ENCODE measurements around the gene OLR1. TPM values are rescaled to one million over a fixed set of nuclear protein-coding genes. Genes with fewer than 3 reads are reported as not detected.
A peak's percentile ranks its signal among the peaks of the same experiment; 100 is the strongest.

The OLR1 gene
- total and polyA plus RNA-seq, 2 of the 4 experiments (the other 2 are of a cell fraction), result 3.2 to 4.1 TPM

DNA sequence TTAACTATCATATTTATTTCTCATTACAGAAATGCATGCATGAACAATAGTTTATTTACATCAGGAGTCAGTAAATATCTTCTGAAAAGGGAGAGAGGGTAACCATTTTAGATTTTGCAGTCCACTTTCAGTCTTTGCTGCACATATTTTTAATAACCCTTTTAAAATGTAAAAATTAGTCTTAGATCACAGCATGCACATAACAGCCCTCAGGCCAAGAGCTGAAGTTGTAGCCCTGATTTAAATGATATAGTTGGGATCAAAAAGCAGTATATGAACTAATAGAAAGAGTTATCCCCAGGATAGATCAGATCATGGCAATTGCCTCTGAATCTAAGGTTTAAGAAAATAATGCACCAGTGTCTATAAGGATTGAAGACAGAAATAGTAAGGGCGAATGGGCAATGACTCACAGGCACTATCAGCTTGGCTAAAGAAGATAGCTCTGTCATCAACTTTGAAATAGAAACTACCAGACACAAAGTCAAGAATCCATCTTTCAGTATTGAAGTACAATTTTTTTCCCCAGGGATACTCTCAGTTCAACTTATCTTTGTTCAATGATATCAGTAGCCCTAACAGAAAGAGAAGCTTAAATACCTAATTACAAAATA is 28.8 kb downstream of the OLR1 start:
- no peaks in the 10 kb centered on the region for H4K20me1 ChIP-seq (ENCODE audit: insufficient read depth, low read length)
- H2BK120ac ChIP-seq (ENCODE audit: low read depth, low read length), result peak overlapping the region; percentile 59; the same call in 1 of the 2 replicates
- ChIA-PET CTCF (interaction anchor here (0.6 to 1.6 kb wide), 6 partner anchors 10 to 392 kb away, joined by 3 to 8 read pairs (median 4); partner anchors contain the start of gene CLEC12B), POLR2A (ENCODE audit: unreplicated experiment) (interaction anchor here (0.6 to 1.3 kb wide), 2 partner anchors 10 to 32 kb away, joined by 4 read pairs; no protein-coding TSS in a partner anchor)
- TF ChIP-seq RCOR1 (IDR thresholded peaks at IDR 0.05; ENCODE audit: insufficient replicate concordance, low read length) (no peak), FOS (IDR thresholded peaks at IDR 0.05; ENCODE audit: low read depth, low read length) (peak; percentile 35; the same call in 1 of the 2 replicates), NFE2L2 (IDR thresholded peaks at IDR 0.05; ENCODE audit: low read depth, low read length) (no peak)
- DNase-seq (peak; percentile 62), ATAC-seq (ENCODE audit: low read depth) (peak; percentile 77)
- H3K4me2 ChIP-seq (ENCODE audit: low read depth, low read length), result peak overlapping the region; percentile 77; the same call in 1 of the 2 replicates
- peak overlapping the region; percentile 52; the same call in 1 of the 2 replicates for H3K18ac ChIP-seq (ENCODE audit: low read depth, low read length)
- H3K4me3 ChIP-seq (ENCODE audit: insufficient read depth, low read depth, low read length), result no peak overlapping the region
- H3K27ac ChIP-seq (ENCODE audit: insufficient read depth, low read length), result no peak overlapping the region
- H2BK20ac ChIP-seq (ENCODE audit: low read depth, low read length), result peak overlapping the region; percentile 40; the same call in 1 of the 2 replicates
- no peak overlapping the region for H3K4ac ChIP-seq (ENCODE audit: low read depth, low read length)
- no peak overlapping the region for H4K8ac ChIP-seq (ENCODE audit: low read depth in 2 of 2, low read length in 2 of 2)
- no TSS peak for BruUV-seq (replicated peaks)
- H3K14ac ChIP-seq (replicated peaks; ENCODE audit: low read depth, low read length), result no peak overlapping the region
- H3K23ac ChIP-seq (ENCODE audit: low read depth, low read length), result no peak overlapping the region
- no peak overlapping the region for H2AK5ac ChIP-seq (ENCODE audit: low read depth, low read length)
- H3K36me3 ChIP-seq (ENCODE audit: control insufficient read depth, insufficient read depth, low read length), result no peaks in the 10 kb centered on the region
- H3K56ac ChIP-seq (ENCODE audit: extremely low read depth, insufficient read depth, low read length), result no peak overlapping the region
- no peak overlapping the region for H4K91ac ChIP-seq (ENCODE audit: insufficient read depth, low read depth, low read length)
- WGBS, 2 experiments (ENCODE audit: extremely low coverage in 2 of 2, insufficient read length in 1 of 2), result no CpG with 5 or more reads among the region's 1 CpG
- H3K9me3 ChIP-seq (ENCODE audit: control insufficient read depth, insufficient read depth, low read length), result no peaks in the 10 kb centered on the region
- intact Hi-C loops (cut with micrococcal nuclease) (loop anchor here (5.0 kb wide), 2 partner anchors 201 to 216 kb away; no protein-coding TSS in a partner anchor), in situ Hi-C loops (cut with MboI; ENCODE audit: low sequenced_read_pairs) (no loop called here), dilution Hi-C loops (cut with HindIII; ENCODE audit: low sequenced_read_pairs, unreplicated experiment) (no loop called here)
- H2BK15ac ChIP-seq (ENCODE audit: low read depth, low read length), result no peak overlapping the region
- peaks cover 2% of the 10 kb centered on the region; the same call in 1 of the 2 replicates for H3K4me1 ChIP-seq (ENCODE audit: control insufficient read depth, insufficient read depth, low read length)
- H4K5ac ChIP-seq (ENCODE audit: low read depth, low read length), result no peak overlapping the region
- no peak overlapping the region for H2AFZ ChIP-seq (replicated peaks; ENCODE audit: low read length, poor library complexity)
- H2BK5ac ChIP-seq (ENCODE audit: low read depth, low read length, poor library complexity, severe bottlenecking), result peak overlapping the region; percentile 84
- H2AK9ac ChIP-seq (replicated peaks; ENCODE audit: low read depth, low read length, poor library complexity), result no peak overlapping the region
- no peaks in the 10 kb centered on the region for H3K27me3 ChIP-seq (ENCODE audit: control insufficient read depth, insufficient read depth, low read length)
- no peak overlapping the region for H3K9ac ChIP-seq (ENCODE audit: low read depth, low read length)
- H3K9me1 ChIP-seq (ENCODE audit: insufficient read depth, low read length), result 0 out of 2 replicates have a peak, but pooled peaks cover 2% of the 10 kb centered on the region
- H3K79me1 ChIP-seq (ENCODE audit: low read depth in 1 of 2, low read length in 2 of 2), result no peaks in the 10 kb centered on the region

Data from IMR-90 (cell line).